Measurements from ENCODE around the gene CCNJ. TPM values are rescaled to one million over a fixed set of nuclear protein-coding genes. Genes with fewer than 3 reads are reported as not detected.

Gene CCNJ
- total and polyA plus RNA-seq, 9 of the 15 experiments (the other 6 are each of a cell fraction or from before 2014, with no cell fraction given) = 0.69 to 15.7 (median 9.2) TPM

GRCh38 chr10:96044736-96045135, 1.4 kb downstream of the CCNJ start (continued):
- TF ChIP-seq ZBTB40 (IDR thresholded peaks at IDR 0.05) (0 out of 2 replicates have a peak, but pooled peaks have one; percentile 26), ZBTB40 (CRISPR knock-in tag; IDR thresholded peaks at IDR 0.05) (no peak), HBP1 (CRISPR knock-in tag; IDR thresholded peaks at IDR 0.05) (no peak), ZFPM2 (CRISPR knock-in tag; IDR thresholded peaks at IDR 0.05) (no peak), HIVEP1 (CRISPR knock-in tag; IDR thresholded peaks at IDR 0.05) (no peak), CEBPB (tag; IDR thresholded peaks at IDR 0.05) (peak; percentile 81)

Data from K562 (cell line).